H1 (cell line): ENCODE data around the gene IGF1. TPM values are rescaled to one million over a fixed set of nuclear protein-coding genes. Genes with fewer than 3 reads are reported as not detected.

Experiments
- CTCF ChIA-PET: fragments of 300-600 bp; sonication (Branson Sonifier 250); formaldehyde crosslinking; loops from one replicate; lab custom pipeline; 2021; ENCODE audit not compliant: partially characterized antibody; lab: Charles Lee
- POLR2A ChIA-PET: fragments of 300-600 bp; sonication (Branson Sonifier 250); formaldehyde crosslinking; loops from one replicate; lab custom pipeline; 2021; ENCODE audit warnings: inconsistent platforms; ENCODE audit not compliant: partially characterized antibody; lab: Charles Lee
- DNase-seq, 2 experiments: peaks; one replicate each; pipeline versions ENCODE4 v3.0.0 to v3.0.0-alpha.2; 2010 to 2022; ENCODE audit warnings: low spot score in 2 of 2, low read depth in 1 of 2, mixed read lengths in 1 of 2
- FAIRE-seq: peaks from 2 replicates; lab custom pipeline; 2011; peaks lifted over from hg19 to GRCh38; lab: Jason Lieb, UNC
- H2AFZ ChIP-seq: 2 replicates; pipeline ENCODE4 v1.8.1; 2012; ENCODE audit warnings: low read length, inconsistent platforms
- H2AK5ac ChIP-seq: 2 replicates; pipeline ENCODE4 v1.6.1; 2013; ENCODE audit warnings: low read depth, low read length
- H2BK120ac ChIP-seq: replicated peaks from 2 replicates; pipeline ENCODE3; 2013; ENCODE audit warnings: low read depth, low read length, inconsistent platforms
- H2BK12ac ChIP-seq: 2 replicates; pipeline ENCODE4 v1.6.1; 2013; ENCODE audit warnings: low read depth, low read length
- H2BK15ac ChIP-seq: 2 replicates; pipeline ENCODE4 v1.6.1; 2013; ENCODE audit warnings: low read length
- H2BK20ac ChIP-seq: 2 replicates; pipeline ENCODE4 v1.6.1; 2013; ENCODE audit warnings: low read length
- H2BK5ac ChIP-seq: 2 replicates; pipeline ENCODE4 v1.6.1; 2013; ENCODE audit warnings: low read depth, low read length
- H3K14ac ChIP-seq: 2 replicates; pipeline ENCODE4 v1.6.1; 2013; ENCODE audit warnings: inconsistent platforms; ENCODE audit not compliant: insufficient read length
- H3K18ac ChIP-seq: 2 replicates; pipeline ENCODE4 v1.6.1; 2013; ENCODE audit warnings: low read length; ENCODE audit errors: extremely low read depth
- H3K23ac ChIP-seq: 2 replicates; pipeline ENCODE4 v1.6.1; 2013; ENCODE audit warnings: inconsistent platforms; ENCODE audit not compliant: insufficient read length
- H3K23me2 ChIP-seq: 2 replicates; pipeline ENCODE4 v1.6.1; 2013; ENCODE audit warnings: low read depth, low read length
- H3K27ac ChIP-seq: 2 replicates; pipeline ENCODE4 v1.6.1; 2011; ENCODE audit warnings: low read depth, low read length, inconsistent platforms
- H3K27me3 ChIP-seq, 4 experiments: replicated peaks in 1 of 4; 1 replicate in 1 of 4; 2 replicates in 3 of 4; pipeline versions ENCODE4 v1.6.1 to v1.8.1; 2011 to 2013; ENCODE audit warnings: low read length in 3 of 4, mild to moderate bottlenecking in 3 of 4, inconsistent platforms in 2 of 4, mixed read lengths in 2 of 4, moderate library complexity in 1 of 4; ENCODE audit not compliant: control insufficient read depth in 3 of 4, insufficient read depth in 3 of 4; ENCODE audit errors: extremely low read depth in 1 of 4
- H3K36me3 ChIP-seq, 4 experiments: 2 replicates each; pipeline versions ENCODE4 v1.6.1 to v1.8.1; 2011 to 2013; ENCODE audit warnings: mild to moderate bottlenecking in 4 of 4, low read length in 3 of 4, moderate library complexity in 2 of 4, control low read depth in 1 of 4, inconsistent platforms in 1 of 4; ENCODE audit not compliant: insufficient read depth in 4 of 4, control insufficient read depth in 2 of 4
- H3K4ac ChIP-seq: replicated peaks from 2 replicates; pipeline ENCODE3; 2013; ENCODE audit warnings: low read length, low read depth, mixed read lengths, inconsistent platforms; ENCODE audit not compliant: insufficient read length
- H3K4me1 ChIP-seq, 4 experiments: replicated peaks in 1 of 4; 1 replicate in 1 of 4; 2 replicates in 3 of 4; pipeline versions ENCODE4 v1.6.1 to v1.8.1; 2011 to 2013; ENCODE audit warnings: low read length in 3 of 4, inconsistent platforms in 2 of 4, mixed read lengths in 1 of 4; ENCODE audit not compliant: insufficient read depth in 4 of 4, control insufficient read depth in 3 of 4
- H3K4me2 ChIP-seq, 2 experiments: 2 replicates each; pipeline versions ENCODE4 v1.6.1 to v1.8.1; 2011 to 2013; ENCODE audit warnings: low read depth in 2 of 2, low read length in 2 of 2, control low read depth in 1 of 2, inconsistent platforms in 1 of 2, mild to moderate bottlenecking in 1 of 2; ENCODE audit not compliant: insufficient read depth in 1 of 2
- H3K4me3 ChIP-seq, 4 experiments: fragments of 200-600, 300-600 bp in 1 of 4; sonication (generic), shearing (Covaris generic), sonication (Bioruptor Twin) in 1 of 4; 2 replicates each; pipeline versions ENCODE4 v1.5.1 to v1.8.1; 2011 to 2016; ENCODE audit warnings: low read length in 4 of 4, low read depth in 3 of 4, control low read depth in 2 of 4, inconsistent platforms in 2 of 4, mild to moderate bottlenecking in 2 of 4, mixed read lengths in 1 of 4, moderate library complexity in 1 of 4; ENCODE audit not compliant: insufficient read depth in 2 of 4; ENCODE audit errors: extremely low read depth in 1 of 4
- H3K56ac ChIP-seq: replicated peaks from 2 replicates; pipeline ENCODE3; 2013; ENCODE audit warnings: low read depth, mild to moderate bottlenecking, mixed read lengths, low read length, inconsistent platforms; ENCODE audit not compliant: insufficient read length
- H3K79me1 ChIP-seq: 2 replicates; pipeline ENCODE4 v1.6.1; 2013; ENCODE audit warnings: low read depth, low read length, control low read depth
- H3K79me2 ChIP-seq, 2 experiments: 2 replicates each; pipeline versions ENCODE4 v1.6.1 to v1.8.1; 2012 to 2013; ENCODE audit warnings: low read length in 2 of 2, mild to moderate bottlenecking in 2 of 2, inconsistent platforms in 1 of 2; ENCODE audit not compliant: insufficient read depth in 2 of 2, control insufficient read depth in 1 of 2
- H3K9ac ChIP-seq, 4 experiments: replicated peaks in 1 of 4; 1 replicate in 1 of 4; 2 replicates in 3 of 4; pipeline versions ENCODE4 v1.6.1 to v1.8.1; 2011 to 2013; ENCODE audit warnings: low read depth in 3 of 4, low read length in 3 of 4, control low read depth in 2 of 4, mild to moderate bottlenecking in 2 of 4, moderate library complexity in 2 of 4, inconsistent platforms in 1 of 4; ENCODE audit errors: extremely low read depth in 1 of 4
- H3K9me3 ChIP-seq, 2 experiments: 2 replicates each; pipeline versions ENCODE4 v1.6.1 to v1.8.1; 2012 to 2013; ENCODE audit warnings: mild to moderate bottlenecking in 2 of 2, moderate library complexity in 2 of 2, control low read depth in 1 of 2, inconsistent platforms in 1 of 2, low read depth in 1 of 2, low read length in 1 of 2, mixed read lengths in 1 of 2; ENCODE audit not compliant: insufficient read depth in 2 of 2
- H4K20me1 ChIP-seq, 2 experiments: replicated peaks in 1 of 2; 2 replicates each; pipeline versions ENCODE3 to v1.8.1; 2011 to 2013; ENCODE audit warnings: inconsistent platforms in 2 of 2, low read length in 2 of 2, mild to moderate bottlenecking in 1 of 2; ENCODE audit not compliant: insufficient read depth in 2 of 2, control insufficient read depth in 1 of 2
- H4K5ac ChIP-seq: 2 replicates; pipeline ENCODE4 v1.6.1; 2013; ENCODE audit warnings: low read length, low read depth, mixed read lengths, inconsistent platforms; ENCODE audit not compliant: insufficient read length
- H4K8ac ChIP-seq: 2 replicates; pipeline ENCODE4 v1.8.0; 2013; ENCODE audit warnings: mild to moderate bottlenecking, moderate library complexity, low read length, inconsistent platforms; ENCODE audit not compliant: insufficient read depth; ENCODE audit errors: extremely low read depth
- H4K91ac ChIP-seq: replicated peaks from 2 replicates; pipeline ENCODE3; 2013; ENCODE audit warnings: low read length, mixed read lengths, inconsistent platforms; ENCODE audit not compliant: insufficient read length
- EP300 ChIP-seq, 2 experiments: IDR thresholded peaks; 1 replicate in 1 of 2; 2 replicates in 1 of 2; pipeline ENCODE4 v1.6.1; 2011 to 2012; ENCODE audit warnings: low read depth in 2 of 2, low read length in 2 of 2, mild to moderate bottlenecking in 2 of 2, borderline replicate concordance in 1 of 2, inconsistent platforms in 1 of 2, moderate library complexity in 1 of 2
- FOSL1 ChIP-seq: IDR thresholded peaks from 2 replicates; pipeline ENCODE4 v1.6.1; 2011; ENCODE audit warnings: mild to moderate bottlenecking, low read depth, low read length, moderate library complexity; ENCODE audit not compliant: insufficient read depth
- JUND ChIP-seq: IDR thresholded peaks from 2 replicates; pipeline ENCODE4 v1.6.1; 2011; ENCODE audit warnings: mild to moderate bottlenecking, improper control_type of control experiment, low read length
- SIN3A ChIP-seq, 2 experiments: IDR thresholded peaks in 1 of 2; conservative IDR thresholded peaks in 1 of 2; 2 replicates each; pipeline ENCODE4 v1.6.1; 2011 to 2012; ENCODE audit warnings: low read length in 2 of 2, improper control_type of control experiment in 1 of 2, low read depth in 1 of 2, mild to moderate bottlenecking in 1 of 2
- USF2 ChIP-seq: IDR thresholded peaks from 2 replicates; pipeline ENCODE4 v1.6.1; 2011; ENCODE audit warnings: low read length, improper control_type of control experiment
- YY1 ChIP-seq: IDR thresholded peaks from 2 replicates; pipeline ENCODE4 v1.6.1; 2011; ENCODE audit warnings: low read depth, mild to moderate bottlenecking, low read length
- WGBS, 2 experiments: shearing (Covaris generic) in 1 of 2; methylation state at CpG; one replicate each; pipeline versions ENCODE4 v1.1.6 to v1.1.7; 2013 to 2015; ENCODE audit warnings: low lambda C conversion rate in 2 of 2, mixed read lengths in 2 of 2, inconsistent platforms in 1 of 2, low coverage in 1 of 2, missing lambda C conversion rate in 1 of 2; ENCODE audit not compliant: insufficient replicate concordance in 2 of 2, insufficient coverage in 1 of 2, insufficient read length in 1 of 2; ENCODE audit errors: extremely low coverage in 1 of 2, missing lambda C conversion rate in 1 of 2; 5-methylcytosine and 5-hydroxymethylcytosine counted together
- polyA plus RNA-seq, 7 experiments: library from polyadenylated mRNA; depleted of rRNA in 3 of 7; stranded (reverse) in 5 of 7; unstranded in 2 of 7; fragments of >200 nt in 5 of 7; fragments of 200-250 nt in 2 of 7; gene quantifications; 1 replicate in 5 of 7; 2 replicates in 1 of 7; 4 replicates in 1 of 7; pipeline versions ENCODE4 v1.2.1 to v1.2.3, GENCODE V29; 2011 to 2013; ENCODE audit warnings: missing spikeins in 2 of 7, mixed read lengths in 2 of 7
- total RNA-seq: library from RNA; stranded (reverse); fragmentation: NEBNext Ultra II Directional; extraction: Animal tissue kit (Norgen Biotek cat#: 25700); gene quantifications from 2 replicates; pipeline ENCODE4 v1.2.1, GENCODE V29; 2021

IGF1 gene
- total and polyA plus RNA-seq, 2 of the 8 experiments (the other 6 are each of a cell fraction or from before 2014, with no cell fraction given): not detected

DNA sequence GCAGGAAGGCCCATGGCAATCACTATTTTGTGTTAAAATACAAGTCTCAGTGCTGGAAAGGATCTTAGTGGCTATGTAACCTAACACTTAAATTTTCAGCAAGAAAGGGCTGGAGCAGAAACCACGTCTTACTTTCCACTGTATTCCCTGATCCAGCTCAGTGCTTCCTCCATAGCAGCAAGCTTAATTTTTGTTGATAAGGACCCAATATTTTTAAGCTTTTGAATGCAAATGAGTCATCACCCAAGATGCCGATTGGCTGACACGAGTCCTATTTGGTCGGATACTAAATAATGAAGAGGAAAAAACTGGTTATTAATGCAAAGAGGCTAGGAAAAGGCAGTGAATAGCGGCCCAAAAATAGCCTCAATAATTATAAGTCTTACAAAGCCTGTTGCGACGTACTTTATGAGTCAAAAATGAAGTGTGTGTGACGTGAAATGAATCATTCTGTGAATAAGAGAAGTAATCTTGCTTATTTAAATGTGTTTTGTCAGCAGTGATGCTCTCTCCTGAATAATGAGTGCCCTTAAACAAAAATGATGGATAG, 46.9 kb upstream of the IGF1 start:
- WGBS, 2 experiments: 95% methylated on average over 8 of the region's 8 CpGs; no CpG with 5 or more reads in 1 of the 2 experiments
- no peak overlapping the region for H2AFZ ChIP-seq
- CTCF ChIA-PET: interaction anchor here (1.2 to 1.3 kb wide), 3 partner anchors 13 to 16 kb away, joined by 3 to 4 read pairs (median 4); no protein-coding TSS in a partner anchor

More for the DNA sequence above, 46.9 kb upstream of the IGF1 start:
- Histone ChIP-seq H3K27ac (no peak overlapping the region), H4K8ac (no peak overlapping the region), H2BK120ac (no peak overlapping the region), H3K4me3 (no peak overlapping the region), H2BK15ac (no peak overlapping the region), H3K23me2 (no peaks in the 10 kb centered on the region; the same call in 1 of the 2 replicates), H3K4me2 (no peak overlapping the region), H3K56ac (no peak overlapping the region), H3K9ac (no peak overlapping the region), H3K79me2 (no peaks in the 10 kb centered on the region), H3K36me3 (no peaks in the 10 kb centered on the region), H3K4me1 (no peaks in the 10 kb centered on the region), H3K79me1 (no peaks in the 10 kb centered on the region), H4K20me1 (no peaks in the 10 kb centered on the region), H3K9me3 (no peaks in the 10 kb centered on the region), H2BK5ac (no peak overlapping the region), H2AK5ac (no peak overlapping the region), H2BK20ac (no peak overlapping the region), H3K14ac (no peak overlapping the region), H4K5ac (no peak overlapping the region), H3K4ac (no peak overlapping the region), H3K18ac (no peak overlapping the region), H2BK12ac (no peak overlapping the region), H3K27me3 (no peaks in the 10 kb centered on the region), H4K91ac (no peak overlapping the region), H3K23ac (no peak overlapping the region)
- FAIRE-seq: no peak
- DNase-seq: no peak
- TF ChIP-seq USF2 (no peak), FOSL1 (no peak), YY1 (no peak), JUND (no peak), EP300 (IDR thresholded peaks at IDR 0.05; ENCODE audit: borderline replicate concordance in 1 of 2, low read depth in 2 of 2, low read length in 2 of 2) (no peak), SIN3A (conservative IDR thresholded peaks at IDR 0.05 in 1 of 2, IDR thresholded peaks at IDR 0.05 in 1 of 2; ENCODE audit: low read depth in 1 of 2, low read length in 2 of 2) (no peak)
- POLR2A ChIA-PET: no interaction called here
